Stromal cell of bone marrow (primary cell): ENCODE data around the gene CTDSPL.
A peak's percentile ranks its signal among the peaks of the same experiment; 100 is the strongest.
"Not testable (repeated sequence)": the region's sequence is repeated elsewhere in the genome, so short reads cannot be mapped to it uniquely, and the experiment has no call there.

Experiments
- DNase-seq: peaks from one replicate; pipeline ENCODE4 v3.0.0-alpha.2; 2012; ENCODE audit warnings: low read depth

Gene CTDSPL

DNA sequence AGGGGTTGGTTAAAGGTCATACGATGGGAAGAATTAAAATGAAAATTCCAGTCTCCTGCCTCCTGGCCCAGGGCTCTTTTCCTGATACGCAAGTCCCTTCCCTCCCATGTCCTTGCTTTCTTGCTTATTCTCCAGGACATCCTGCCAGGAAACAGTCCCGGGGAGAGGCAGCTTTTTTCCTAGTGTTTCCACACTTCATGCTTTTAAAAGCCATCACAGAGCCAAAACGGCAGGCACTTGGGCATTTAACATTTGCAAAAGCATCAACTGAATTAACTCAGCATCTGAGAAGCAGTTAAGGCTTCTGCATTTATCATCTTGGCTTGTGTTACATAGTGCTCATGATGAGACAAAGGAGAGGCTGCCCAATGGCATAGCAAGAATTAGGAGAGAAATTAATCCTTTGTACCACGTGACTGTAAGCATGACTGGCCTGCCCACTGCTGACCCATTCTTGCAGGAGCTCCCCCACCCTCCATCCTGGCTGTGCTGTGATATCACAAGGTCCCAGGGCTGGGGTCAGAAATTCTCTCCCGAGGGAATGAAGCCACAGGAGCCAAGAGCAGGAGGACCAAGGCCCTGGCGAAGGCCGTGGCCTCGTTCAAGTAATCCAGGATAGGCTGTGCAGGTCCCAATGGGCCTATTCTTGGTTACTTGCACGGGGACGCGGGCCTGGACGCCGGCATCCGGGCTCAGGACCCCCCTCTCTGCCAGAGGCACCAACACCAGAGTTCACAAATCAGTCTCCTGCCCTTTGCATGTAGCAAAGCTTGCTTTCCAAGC lies 107.3 kb downstream of the CTDSPL start:
- peak; percentile 9 for DNase-seq

DNA sequence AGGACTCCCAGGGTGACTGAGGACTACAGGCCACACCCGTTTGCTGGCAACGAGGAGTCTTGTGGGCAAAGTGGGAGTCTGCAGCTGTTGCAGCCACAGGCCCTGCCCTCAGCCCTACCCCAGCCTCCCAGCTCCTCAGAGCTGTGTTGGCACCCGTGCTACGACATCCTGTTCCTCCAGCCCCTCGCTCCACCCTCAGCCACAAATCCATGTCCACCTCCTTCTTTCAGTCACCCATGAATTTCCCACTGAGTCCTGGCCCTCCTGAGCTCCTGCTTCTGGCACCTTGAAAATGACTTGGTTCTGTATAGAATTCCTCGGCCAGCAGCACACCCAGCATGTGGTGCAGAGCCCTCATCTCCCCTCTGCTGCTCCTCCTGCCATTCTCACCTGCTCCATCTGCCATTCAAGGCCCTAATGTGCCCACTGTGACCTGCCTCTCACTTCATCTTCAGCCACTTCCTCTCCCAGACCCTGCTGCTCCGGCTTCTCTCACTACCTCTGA lies 108.0 kb downstream of the CTDSPL start:
- no peak for DNase-seq

DNA sequence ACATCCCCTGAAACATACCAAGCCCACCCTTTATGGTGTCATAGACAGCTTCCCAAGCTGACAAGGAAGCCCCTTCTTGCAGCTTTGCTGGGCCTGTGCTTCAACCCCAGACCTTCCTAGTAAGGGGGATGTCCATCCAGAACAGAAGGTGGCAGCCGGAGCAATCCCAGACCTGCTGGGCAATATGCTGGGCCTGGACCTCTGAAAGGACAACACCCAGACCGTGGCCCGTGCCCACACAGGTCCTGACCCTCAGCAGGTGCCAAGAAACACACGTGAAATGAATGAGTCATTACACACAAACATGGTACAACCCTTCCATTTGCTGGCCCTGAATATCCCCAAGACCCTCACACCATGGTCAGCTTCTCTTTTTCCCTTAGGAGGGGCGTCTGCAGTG lies 109.1 kb downstream of the CTDSPL start:
- DNase-seq: no peak

DNA sequence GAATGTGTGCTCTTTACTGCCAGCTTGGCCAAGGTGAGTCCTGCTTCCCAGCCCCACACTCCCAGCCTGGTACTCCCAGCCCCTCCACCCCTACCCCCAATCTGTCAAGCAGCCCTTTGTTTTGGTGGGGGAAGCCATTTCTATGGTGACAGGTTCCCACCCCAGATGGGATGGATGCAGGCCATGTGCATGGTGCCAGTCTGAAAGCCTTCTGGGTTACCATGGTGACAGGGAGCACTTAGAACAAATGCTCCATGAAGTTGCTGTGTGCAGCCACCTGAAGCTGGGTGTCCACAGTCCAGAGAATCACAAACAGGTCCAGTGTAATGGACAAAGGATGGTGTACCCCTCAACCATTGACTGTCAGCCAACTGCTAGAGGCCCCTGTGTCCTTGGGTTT lies 109.8 kb downstream of the CTDSPL start:
- no peak for DNase-seq

- DNase-seq: not testable (repeated sequence)
Measured at GRCh38 chr3:37972056-37972455, 110.4 kb downstream of the CTDSPL start.

DNA sequence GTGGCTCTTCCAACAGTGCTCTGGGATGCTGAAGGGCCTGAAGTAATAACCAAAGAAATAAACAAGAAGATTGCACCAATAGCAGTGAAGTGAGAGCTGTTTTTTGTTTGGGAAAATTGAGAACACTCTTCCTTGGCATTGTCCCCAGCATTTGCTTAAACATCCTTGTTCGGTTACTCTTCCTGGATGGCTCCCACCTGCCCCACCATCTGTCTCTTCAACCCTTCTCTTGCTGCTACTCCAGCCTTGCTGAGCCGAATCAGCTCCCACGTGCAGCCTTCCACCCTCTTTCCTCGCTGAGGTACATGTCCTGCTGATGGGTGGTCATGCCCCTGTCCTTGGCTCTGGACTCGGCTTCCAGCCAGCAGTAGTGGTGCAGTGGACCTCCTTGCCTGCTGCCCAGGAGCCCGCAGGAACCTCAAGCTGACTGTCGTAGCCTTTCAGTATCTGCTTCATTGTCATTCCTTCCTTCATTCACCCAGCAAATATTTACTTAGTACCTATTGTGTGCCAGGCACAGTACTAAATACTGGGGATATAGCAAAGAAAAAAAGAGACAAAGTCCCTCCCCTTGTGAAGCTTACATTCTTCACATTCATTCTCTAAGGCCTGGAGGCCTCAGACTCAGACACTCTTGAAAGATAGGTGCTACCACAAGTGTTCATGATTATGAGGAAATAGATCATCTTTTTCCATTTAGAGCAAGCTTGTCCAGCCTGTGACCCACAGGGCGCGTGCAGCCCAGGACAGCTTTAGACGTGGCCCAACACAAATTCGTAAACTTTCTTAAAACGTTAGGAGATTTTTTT lies 111.8 kb downstream of the CTDSPL start:
- DNase-seq: no peak

- DNase-seq: peak; percentile 36
Measured at GRCh38 chr3:37974121-37975083, 112.7 kb downstream of the CTDSPL start.

- no peak for DNase-seq
Measured at GRCh38 chr3:37979541-37980461, 118.1 kb downstream of the CTDSPL start.

DNA sequence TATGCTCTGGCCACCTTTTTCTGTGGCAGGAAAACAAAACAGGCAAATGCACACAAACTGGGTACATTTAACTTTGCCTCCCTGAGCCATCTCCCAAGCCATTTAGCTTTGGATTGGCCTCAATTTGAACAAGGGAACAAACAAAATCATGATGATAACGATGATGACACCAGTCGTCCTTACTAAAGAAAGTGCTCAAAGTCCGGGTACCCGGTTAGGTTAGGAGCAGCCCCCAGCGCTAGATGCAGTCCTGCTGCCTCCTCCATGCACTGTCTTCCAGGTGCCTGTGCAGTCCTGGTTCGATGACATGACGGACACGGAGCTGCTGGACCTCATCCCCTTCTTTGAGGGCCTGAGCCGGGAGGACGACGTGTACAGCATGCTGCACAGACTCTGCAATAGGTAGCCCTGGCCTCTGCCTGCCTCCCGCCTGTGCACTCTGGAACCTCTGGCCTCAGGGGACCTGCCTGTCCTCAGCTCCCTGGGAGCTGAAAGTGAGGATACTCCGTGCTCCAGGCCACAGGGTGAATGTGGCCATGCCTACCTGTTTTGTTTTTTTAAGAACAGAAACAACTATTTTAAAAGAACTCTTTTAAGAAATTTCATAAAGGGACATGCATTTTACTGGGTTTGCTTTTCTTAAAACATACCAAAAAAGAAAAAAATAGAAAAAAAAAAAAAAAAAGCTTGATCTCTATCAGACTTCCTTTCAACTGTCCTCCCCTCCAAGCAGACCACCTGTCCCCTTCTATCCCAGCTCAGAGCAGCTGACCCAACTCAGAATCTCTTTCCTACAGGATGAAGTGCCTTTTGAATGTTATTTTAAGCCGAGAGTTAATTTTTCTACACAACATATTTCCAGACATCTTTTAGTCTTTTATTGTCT lies 119.0 kb downstream of the CTDSPL start:
- no peak for DNase-seq

DNA sequence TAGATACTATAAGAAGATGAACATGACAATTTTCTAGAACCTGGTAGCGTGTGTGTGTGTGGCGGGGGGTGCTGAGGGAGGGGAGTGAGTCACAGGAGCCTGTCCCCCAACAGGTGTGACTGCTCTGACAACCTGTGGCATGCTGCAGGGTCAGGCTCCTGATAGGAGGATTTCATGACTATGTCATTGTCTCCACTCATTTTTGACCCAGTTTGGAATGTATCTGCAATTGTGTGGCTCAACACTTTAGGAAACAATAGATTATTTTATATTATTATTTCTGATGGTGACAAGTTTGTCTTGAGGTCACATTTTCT lies 119.6 kb downstream of the CTDSPL start:
- DNase-seq: no peak

GRCh38 chr3:37982331-37982730 lies 120.7 kb downstream of the CTDSPL start:
- DNase-seq: no peak

GRCh38 chr3:37984051-37984450 lies 122.4 kb downstream of the CTDSPL start:
- DNase-seq: no peak

GRCh38 chr3:37984596-37984995 lies 122.9 kb downstream of the CTDSPL start:
- no peak for DNase-seq

GRCh38 chr3:37985637-37986320 lies 124.1 kb downstream of the CTDSPL start:
- no peak for DNase-seq

GRCh38 chr3:37986479-37987314 lies 125.0 kb downstream of the CTDSPL start:
- no peak for DNase-seq

DNA sequence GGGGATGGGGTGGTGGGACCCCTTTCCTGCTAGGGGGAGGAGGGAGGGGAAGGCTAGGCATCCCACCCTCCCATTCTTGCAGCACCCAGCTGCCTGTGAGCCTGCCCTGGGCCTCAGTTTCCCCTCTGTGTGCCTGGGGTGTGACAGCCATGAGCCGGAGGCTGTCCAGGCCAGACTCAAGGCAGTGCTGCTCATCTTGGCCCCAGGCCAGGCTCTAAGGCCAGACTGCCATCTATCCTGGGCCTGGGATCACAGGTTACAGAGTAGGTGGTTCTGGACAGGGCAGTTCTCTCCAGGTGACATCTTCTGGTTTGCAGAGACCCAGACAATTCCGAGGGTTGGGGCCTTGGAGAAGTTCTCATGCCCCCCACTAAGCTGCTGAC lies 125.6 kb downstream of the CTDSPL start:
- DNase-seq: no peak

- DNase-seq: no peak
Measured at GRCh38 chr3:37987751-37988179, 126.1 kb downstream of the CTDSPL start.

- DNase-seq: not testable (repeated sequence)
Measured at GRCh38 chr3:37988376-37988775, 126.7 kb downstream of the CTDSPL start.
